Activated gamma-delta T cell treated with anti-CD3 and anti-CD28 coated beads, Interleukin-2, amount 50 U/mL, for 16 hours (primary cell): ENCODE measurements around the gene MCUB.

Experiments used
- DNase-seq: peaks from one replicate; pipeline ENCODE4 v3.0.0-alpha.2; 2020; ENCODE audit warnings: low read depth

Gene MCUB

GRCh38 chr4:109729718-109730618, 169.9 kb downstream of the MCUB start, which contains the start of gene PLA2G12A:
Gene PLA2G12A, minus strand, starts transcription at chr4:109730070. Its CDS starts 261 bp downstream, at chr4:109729809.
- DNase-seq, result peak; percentile 59

GRCh38 chr4:109730619-109731545, 170.8 kb downstream of the MCUB start:
- DNase-seq, result no peak

DNA sequence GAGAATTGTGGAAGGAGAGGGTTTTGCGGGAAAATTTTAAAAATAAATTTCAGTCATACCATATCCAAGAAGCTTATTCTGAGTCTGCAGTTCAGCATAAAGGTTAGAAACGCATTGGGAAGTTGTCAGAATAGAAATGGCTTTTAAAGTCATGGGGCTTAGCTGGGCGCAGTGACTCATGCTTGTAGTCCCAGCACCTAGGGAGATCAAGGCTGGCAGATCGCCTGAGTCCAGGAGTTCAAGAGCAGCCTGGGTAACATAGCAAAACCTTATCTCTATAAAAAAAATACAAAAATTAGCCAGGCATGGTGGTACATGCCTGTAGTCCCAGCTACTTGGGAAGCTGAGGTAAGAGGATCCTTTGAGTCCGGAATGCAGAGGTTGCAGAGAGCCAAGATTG, 173.7 kb downstream of the MCUB start:
- DNase-seq, result no peak

- DNase-seq, result no peak
Observed at GRCh38 chr4:109735566-109736365, 175.7 kb downstream of the MCUB start.
